Stimulated activated CD4-positive, alpha-beta T cell treated with anti-CD3 and anti-CD28 coated beads, Interleukin-4, amount 100 ng/mL, for 48 hours (primary cell): ENCODE results near the gene OIT3.
"Not testable (repeated sequence)": the region's sequence is repeated elsewhere in the genome, so short reads cannot be mapped to it uniquely, and the experiment has no call there.

Experiments
- DNase-seq, 2 donors: peaks; one replicate each; pipeline ENCODE4 v3.0.0-alpha.2; 2020; ENCODE audit warnings: low read depth in 2 of 2

The OIT3 gene

GRCh38 chr10:72903941-72904446 lies 10.5 kb downstream of the OIT3 start:
- not testable (repeated sequence) for DNase-seq

GRCh38 chr10:72904806-72905205 lies 11.3 kb downstream of the OIT3 start:
- no peak for DNase-seq

GRCh38 chr10:72906446-72906845 lies 12.9 kb downstream of the OIT3 start:
- DNase-seq: no peak

DNA sequence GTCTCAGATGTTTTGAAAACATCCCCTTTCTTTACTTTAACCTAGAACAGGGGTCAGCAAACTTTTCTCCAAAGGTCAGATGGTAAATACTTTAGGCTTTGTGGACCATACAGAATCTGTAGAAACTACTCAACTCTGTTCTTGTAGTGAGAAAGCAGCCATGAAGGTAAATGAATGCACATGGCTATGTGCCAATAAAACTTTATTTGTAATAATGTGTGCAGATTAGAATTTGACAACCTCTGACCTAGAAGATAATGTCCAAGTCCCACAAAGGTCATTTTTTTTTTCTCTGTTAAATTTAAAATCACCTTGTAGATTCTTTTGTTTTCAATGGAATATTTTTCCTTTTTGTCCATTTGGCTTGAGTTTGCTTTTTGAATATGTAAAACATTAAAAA lies 17.2 kb downstream of the OIT3 start:
- no peak for DNase-seq

GRCh38 chr10:72911758-72912157 lies 18.2 kb downstream of the OIT3 start:
- DNase-seq: no peak

- no peak for DNase-seq
Observed at GRCh38 chr10:72912736-72913135, 19.2 kb downstream of the OIT3 start.

GRCh38 chr10:72913287-72913686 lies 19.7 kb downstream of the OIT3 start:
- DNase-seq: no peak

DNA sequence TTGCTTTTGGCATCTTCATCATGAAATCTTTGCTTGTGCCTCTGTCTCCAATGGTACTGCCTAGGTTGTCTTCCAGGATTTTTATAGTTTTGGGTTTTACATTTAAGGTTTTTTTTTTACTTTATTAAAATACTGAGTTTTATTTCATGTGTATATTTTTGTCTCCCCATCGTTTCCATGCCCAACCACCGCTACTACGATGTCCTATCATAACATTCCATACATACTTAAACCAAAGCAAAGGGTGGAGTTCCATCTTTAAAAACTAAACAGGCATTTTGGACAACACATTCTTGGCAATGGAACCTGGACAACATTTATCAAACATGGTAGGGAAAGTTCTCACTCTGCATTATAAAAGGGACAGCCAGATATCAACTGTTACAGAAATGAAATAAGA lies 23.7 kb downstream of the OIT3 start:
- not testable (repeated sequence) for DNase-seq

DNA sequence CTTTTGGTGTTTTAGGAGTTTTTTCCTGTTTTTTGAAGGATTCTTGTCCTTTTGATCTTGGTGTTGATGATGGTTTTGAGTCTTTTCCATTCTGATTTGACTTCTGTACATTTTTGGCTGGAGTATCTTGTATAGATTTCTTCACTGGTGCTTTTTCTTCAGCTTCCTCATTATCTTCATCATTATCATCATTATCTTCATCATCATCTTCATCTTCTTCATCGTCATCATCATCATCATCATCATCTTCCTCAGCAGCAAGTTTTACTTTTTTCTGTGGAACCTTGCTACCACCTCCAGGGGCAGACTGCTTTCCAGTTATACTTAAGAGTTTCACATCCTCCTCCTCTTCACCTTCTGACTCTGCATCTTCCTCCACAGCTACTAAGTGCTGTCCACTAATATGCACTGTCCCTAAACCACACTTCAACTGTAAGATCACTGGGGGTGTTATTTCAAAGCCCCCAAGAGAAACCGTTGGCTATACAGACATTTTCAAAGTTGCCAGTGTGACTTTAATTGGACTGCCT lies 24.3 kb downstream of the OIT3 start:
- DNase-seq: not testable (repeated sequence)

DNA sequence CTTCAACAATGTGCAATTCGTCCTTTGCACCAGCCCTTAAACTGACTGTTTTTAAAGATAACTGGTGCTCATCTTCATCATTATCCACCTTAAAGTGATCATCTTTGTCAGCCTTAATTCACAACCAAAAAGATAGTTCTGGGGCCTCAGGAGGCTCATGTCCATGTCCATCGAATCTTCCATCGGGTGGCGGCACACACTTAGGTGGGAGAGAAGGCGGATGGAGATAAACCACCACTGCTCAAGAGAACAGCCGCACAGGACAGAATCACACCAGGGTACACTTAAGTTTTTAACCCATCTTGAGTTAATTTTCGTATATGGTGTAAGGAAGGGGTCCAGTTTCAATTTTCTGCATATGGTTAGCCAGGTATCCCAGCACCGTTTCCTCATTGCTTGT lies 24.8 kb downstream of the OIT3 start:
- DNase-seq: no peak

DNA sequence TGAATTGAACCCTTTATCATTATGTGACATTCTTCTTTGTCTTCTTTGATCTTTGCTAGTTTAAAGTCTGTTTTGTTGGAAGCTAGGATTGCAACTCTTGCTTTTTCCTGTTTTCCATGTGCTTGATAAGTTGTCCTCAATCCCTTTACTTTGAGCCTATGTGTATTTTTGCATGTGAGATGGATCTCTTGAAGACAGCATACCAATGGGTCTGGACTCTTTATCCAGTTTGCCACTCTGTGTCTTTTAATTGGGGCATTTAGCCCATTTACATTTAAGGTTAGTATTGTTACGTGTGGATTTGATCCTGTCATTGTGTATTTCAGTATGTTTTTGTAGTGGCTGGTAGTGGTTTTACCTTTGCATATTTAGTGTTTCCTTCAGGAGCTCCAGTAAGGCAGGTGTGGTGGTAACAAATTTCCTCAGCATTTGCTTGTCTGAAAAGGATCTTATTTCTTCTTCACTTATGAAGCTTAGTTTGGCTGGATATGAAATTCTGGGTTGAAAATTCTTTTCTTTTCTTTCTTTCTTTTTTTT lies 27.7 kb downstream of the OIT3 start:
- DNase-seq: not testable (repeated sequence)

- no peak for DNase-seq
Observed at GRCh38 chr10:72924351-72924750, 30.8 kb downstream of the OIT3 start.

DNA sequence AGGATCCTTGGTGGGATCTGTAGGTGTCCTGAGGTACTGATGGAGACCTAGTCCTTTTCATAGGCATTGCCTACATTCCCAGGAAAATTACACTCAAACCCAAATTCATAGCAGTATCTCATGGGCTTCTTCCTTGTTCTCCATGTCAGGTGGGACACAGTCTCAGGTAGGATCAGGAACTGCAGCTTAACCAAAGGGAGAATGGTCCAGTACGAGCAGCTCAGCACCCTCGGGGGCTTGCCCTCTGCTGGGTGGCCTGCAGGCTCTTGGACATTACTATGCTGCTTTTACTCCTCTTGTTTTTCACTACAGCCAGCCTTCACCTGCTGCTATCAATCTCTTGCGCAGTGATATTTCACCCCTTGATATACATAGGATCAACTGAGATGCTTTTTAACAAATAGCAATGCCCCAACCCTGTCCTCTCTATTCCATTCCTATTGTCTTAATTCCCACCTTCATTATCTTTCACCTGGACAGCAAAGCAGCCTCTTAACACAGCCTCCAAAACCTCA lies 32.5 kb downstream of the OIT3 start:
- no peak for DNase-seq

- DNase-seq: no peak
Observed at GRCh38 chr10:72927485-72927884, 33.9 kb downstream of the OIT3 start.

GRCh38 chr10:72928798-72929197 lies 35.3 kb downstream of the OIT3 start:
- no peak for DNase-seq

DNA sequence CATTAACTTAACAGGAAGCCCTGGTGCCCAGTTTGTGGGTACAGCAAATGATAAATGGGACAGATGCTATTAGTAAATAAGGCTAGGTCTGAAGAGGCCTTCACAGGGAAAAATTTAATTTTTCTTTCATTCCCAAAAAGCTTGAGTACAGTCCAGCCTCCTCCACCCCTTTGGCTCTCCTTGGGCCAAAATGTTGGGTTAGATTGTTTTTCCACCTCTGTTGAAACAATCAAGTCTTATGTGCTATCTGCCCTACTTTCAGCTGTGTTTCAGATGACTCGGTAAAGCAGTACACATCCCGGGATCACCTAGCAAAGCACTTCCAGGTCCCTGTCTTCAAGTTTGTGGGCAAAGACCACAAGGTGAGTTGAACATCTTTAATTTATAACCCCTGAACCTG lies 36.7 kb downstream of the OIT3 start:
- no peak for DNase-seq

- DNase-seq: no peak
Observed at GRCh38 chr10:72932259-72933015, 38.9 kb downstream of the OIT3 start.

DNA sequence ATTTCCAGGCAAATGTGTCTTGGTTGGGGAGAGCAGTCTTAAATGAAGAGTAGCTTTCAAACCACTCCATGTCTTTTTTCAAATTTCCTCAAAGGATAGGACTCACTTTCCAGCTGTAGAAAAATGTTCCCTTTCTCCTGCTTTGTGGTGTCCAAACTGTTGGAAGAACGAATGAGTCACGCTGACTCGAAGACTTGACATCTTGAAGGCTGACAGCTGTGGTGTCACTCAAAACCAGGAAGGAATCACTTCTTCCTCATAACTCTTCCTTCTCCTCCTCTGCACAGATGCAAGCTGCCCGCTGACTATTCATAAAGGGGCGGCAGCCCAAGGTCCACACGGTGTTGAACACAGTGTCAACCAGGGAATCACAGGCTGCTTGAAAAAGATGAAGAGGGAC lies 41.8 kb downstream of the OIT3 start:
- DNase-seq: no peak

- no peak for DNase-seq
Observed at GRCh38 chr10:72943498-72944234, 50.1 kb downstream of the OIT3 start.

DNA sequence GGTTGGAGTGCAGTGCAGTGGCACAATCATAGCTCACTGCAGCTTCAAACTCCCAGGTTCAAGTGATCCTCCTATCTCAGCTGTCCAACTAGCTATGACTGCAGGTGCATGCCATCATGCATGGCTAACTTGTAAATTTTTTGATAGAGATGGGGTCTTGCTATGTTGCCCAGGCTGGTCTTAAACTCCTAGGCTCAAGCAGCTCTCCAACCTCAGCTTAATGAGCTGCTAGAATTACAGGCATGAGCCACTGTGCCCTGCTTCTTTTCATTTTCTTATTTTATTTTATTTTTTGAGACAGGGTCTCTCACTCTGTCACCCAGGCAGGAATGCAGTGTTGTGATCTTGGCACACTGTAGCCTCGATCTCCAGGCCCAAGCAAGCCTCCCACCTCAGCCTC lies 53.4 kb downstream of the OIT3 start:
- DNase-seq: no peak

DNA sequence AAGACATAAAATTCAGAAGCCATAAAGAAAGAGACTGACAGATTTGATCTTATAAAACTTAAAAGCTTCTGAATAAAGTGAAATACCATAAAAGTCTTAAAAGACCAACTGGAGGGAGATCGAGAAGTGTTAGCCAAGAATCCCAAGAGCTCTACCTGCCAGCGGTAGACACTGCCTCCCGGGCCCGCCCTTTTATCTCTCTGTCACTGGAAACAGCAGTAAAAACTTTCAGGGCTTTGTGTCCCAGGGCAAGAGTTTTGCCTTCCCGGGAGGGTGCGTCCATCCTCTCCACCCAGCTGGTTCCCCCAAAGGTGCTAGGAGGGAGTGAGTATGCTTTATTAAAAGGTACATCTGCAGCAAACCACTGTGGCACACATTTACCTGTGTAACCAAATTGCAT lies 55.2 kb downstream of the OIT3 start:
- DNase-seq: no peak

DNA sequence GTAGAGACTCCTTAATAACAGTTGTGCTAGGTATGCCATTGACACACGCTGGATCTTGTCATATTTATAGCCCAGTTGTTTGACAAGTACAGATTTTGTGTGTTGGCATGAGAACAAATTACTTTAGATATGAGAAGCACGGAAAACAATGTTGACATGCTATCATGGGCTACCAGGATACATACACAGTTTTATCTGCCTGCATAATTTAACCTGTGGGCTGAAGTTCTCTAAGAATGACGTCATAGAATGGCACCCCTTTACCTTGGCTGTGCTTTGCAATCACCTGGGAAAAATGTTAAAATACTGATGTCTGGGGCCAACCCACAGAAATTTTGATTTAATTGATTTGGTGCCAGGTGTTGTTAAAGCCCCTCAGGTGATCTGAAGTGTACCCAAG lies 58.2 kb downstream of the OIT3 start:
- DNase-seq: no peak
